H9 (cell line): ENCODE data around the gene OR5J2. TPM values are rescaled to one million over a fixed set of nuclear protein-coding genes. Genes with fewer than 3 reads are reported as not detected.

Experiments
- DNase-seq: peaks from one replicate; pipeline ENCODE4 v3.0.0-alpha.2; 2017
- H2AFZ ChIP-seq: one replicate; pipeline ENCODE4 v1.6.1; 2013; ENCODE audit warnings: mild to moderate bottlenecking, low read length, control low read depth, moderate library complexity
- H2AK5ac ChIP-seq: 2 replicates; pipeline ENCODE4 v1.6.1; 2013; ENCODE audit warnings: low read length, control low read depth, mixed read lengths; ENCODE audit not compliant: insufficient read length
- H2BK120ac ChIP-seq: one replicate; pipeline ENCODE4 v1.6.1; 2013; ENCODE audit warnings: low read depth, mild to moderate bottlenecking, low read length, control low read depth, inconsistent platforms; ENCODE audit not compliant: poor library complexity, severe bottlenecking
- H2BK12ac ChIP-seq: 2 replicates; pipeline ENCODE4 v1.6.1; 2013; ENCODE audit warnings: low read length, control low read depth, mixed read lengths, low read depth; ENCODE audit not compliant: insufficient read length
- H2BK15ac ChIP-seq: 2 replicates; pipeline ENCODE4 v1.6.1; 2013; ENCODE audit warnings: low read depth, low read length, control low read depth
- H2BK20ac ChIP-seq: one replicate; pipeline ENCODE4 v1.6.1; 2013; ENCODE audit warnings: low read depth, mild to moderate bottlenecking, low read length, control low read depth, inconsistent platforms; ENCODE audit not compliant: poor library complexity, severe bottlenecking
- H2BK5ac ChIP-seq: 2 replicates; pipeline ENCODE4 v1.6.1; 2013; ENCODE audit warnings: low read length, control low read depth, mixed read lengths; ENCODE audit not compliant: insufficient read length
- H3K14ac ChIP-seq: 2 replicates; pipeline ENCODE4 v1.6.1; 2013; ENCODE audit warnings: low read length, control low read depth; ENCODE audit not compliant: insufficient read depth
- H3K18ac ChIP-seq: 2 replicates; pipeline ENCODE4 v1.6.1; 2013; ENCODE audit warnings: low read depth, mild to moderate bottlenecking, mixed read lengths, low read length, control low read depth; ENCODE audit not compliant: insufficient read length
- H3K23ac ChIP-seq: 2 replicates; pipeline ENCODE4 v1.6.1; 2013; ENCODE audit warnings: low read length, control low read depth, mixed read lengths, low read depth; ENCODE audit not compliant: insufficient read length
- H3K23me2 ChIP-seq: 2 replicates; pipeline ENCODE4 v1.6.1; 2013; ENCODE audit warnings: low read depth, mild to moderate bottlenecking, mixed read lengths, low read length, control low read depth; ENCODE audit not compliant: insufficient read length, poor library complexity, severe bottlenecking
- H3K27ac ChIP-seq: 2 replicates; pipeline ENCODE4 v1.5.1; 2013; ENCODE audit warnings: low read length, control low read depth, mixed read lengths, low read depth; ENCODE audit not compliant: insufficient read length
- H3K27me3 ChIP-seq: 2 replicates; pipeline ENCODE4 v1.6.1; 2013; ENCODE audit warnings: low read length, control low read depth, inconsistent platforms; ENCODE audit not compliant: insufficient read depth
- H3K4ac ChIP-seq: 2 replicates; pipeline ENCODE4 v1.6.1; 2013; ENCODE audit warnings: low read depth, mild to moderate bottlenecking, control low read depth, inconsistent platforms, low read length, moderate library complexity
- H3K4me1 ChIP-seq: 2 replicates; pipeline ENCODE4 v1.6.1; 2013; ENCODE audit warnings: low read length, control low read depth, inconsistent platforms; ENCODE audit not compliant: insufficient read depth
- H3K4me2 ChIP-seq: 2 replicates; pipeline ENCODE4 v1.6.1; 2013; ENCODE audit warnings: low read length, control low read depth, mixed read lengths; ENCODE audit not compliant: insufficient read length, insufficient read depth
- H3K56ac ChIP-seq: 2 replicates; pipeline ENCODE4 v1.6.1; 2013; ENCODE audit warnings: low read depth, mild to moderate bottlenecking, mixed read lengths, low read length, control low read depth; ENCODE audit not compliant: insufficient read length
- H3K79me1 ChIP-seq: 2 replicates; pipeline ENCODE4 v1.6.1; 2013; ENCODE audit warnings: low read depth, mild to moderate bottlenecking, moderate library complexity, low read length, control low read depth, inconsistent platforms; ENCODE audit not compliant: insufficient read depth, poor library complexity, severe bottlenecking
- H3K79me2 ChIP-seq: 2 replicates; pipeline ENCODE4 v1.6.1; 2013; ENCODE audit warnings: low read length, control low read depth, inconsistent platforms; ENCODE audit not compliant: insufficient read depth
- H3K9ac ChIP-seq: 2 replicates; pipeline ENCODE4 v1.6.1; 2013; ENCODE audit warnings: low read length, control low read depth, mixed read lengths; ENCODE audit not compliant: insufficient read length; ENCODE audit errors: extremely low read depth
- H3K9me3 ChIP-seq: one replicate; pipeline ENCODE4 v1.6.1; 2013; ENCODE audit warnings: low read depth, low read length, inconsistent platforms; ENCODE audit not compliant: control insufficient read depth
- H3T11ph ChIP-seq: one replicate; pipeline ENCODE4 v1.6.1; 2013; ENCODE audit warnings: mild to moderate bottlenecking, low read length, control low read depth, inconsistent platforms
- H4K20me1 ChIP-seq: one replicate; pipeline ENCODE4 v1.6.1; 2013; ENCODE audit not compliant: control insufficient read depth, insufficient read length, insufficient read depth
- H4K5ac ChIP-seq: 2 replicates; pipeline ENCODE4 v1.6.1; 2013; ENCODE audit warnings: low read depth, mild to moderate bottlenecking, mixed read lengths, low read length, control low read depth; ENCODE audit not compliant: insufficient read length
- H4K8ac ChIP-seq: replicated peaks from 2 replicates; pipeline ENCODE4 v1.6.1; 2013; ENCODE audit warnings: low read length, control low read depth, mixed read lengths, low read depth; ENCODE audit not compliant: insufficient read length
- H4K91ac ChIP-seq: 2 replicates; pipeline ENCODE4 v1.6.1; 2013; ENCODE audit warnings: low read depth, mild to moderate bottlenecking, moderate library complexity, mixed read lengths, low read length, control low read depth; ENCODE audit not compliant: insufficient read length
- H3K27ac Mint-ChIP-seq, 3 experiments: 2 replicates in 2 of 3; 3 replicates in 1 of 3; pipeline ENCODE4 v1.8.0; 2020 to 2021; ENCODE audit warnings: mixed read lengths in 3 of 3, mild to moderate bottlenecking in 1 of 3, moderate library complexity in 1 of 3
- H3K27me3 Mint-ChIP-seq: 2 replicates; pipeline ENCODE4 v1.8.0; 2021; ENCODE audit warnings: low read depth, mild to moderate bottlenecking, moderate library complexity, mixed read lengths
- H3K36me3 Mint-ChIP-seq, 3 experiments: 2 replicates in 2 of 3; 3 replicates in 1 of 3; pipeline ENCODE4 v1.8.0; 2020 to 2021; ENCODE audit warnings: low read depth in 3 of 3, mixed read lengths in 3 of 3; ENCODE audit not compliant: insufficient read depth in 1 of 3
- H3K4me1 Mint-ChIP-seq, 2 experiments: 2 replicates each; pipeline ENCODE4 v1.8.0; 2020; ENCODE audit warnings: mixed read lengths in 2 of 2
- H3K4me3 Mint-ChIP-seq, 2 experiments: 2 replicates in 1 of 2; 3 replicates in 1 of 2; pipeline ENCODE4 v1.8.0; 2020 to 2021; ENCODE audit warnings: mild to moderate bottlenecking in 2 of 2, mixed read lengths in 2 of 2, moderate library complexity in 1 of 2
- H3K9me3 Mint-ChIP-seq, 2 experiments: 2 replicates in 1 of 2; 3 replicates in 1 of 2; pipeline ENCODE4 v1.8.0; 2020; ENCODE audit warnings: mild to moderate bottlenecking in 2 of 2, mixed read lengths in 2 of 2, moderate library complexity in 1 of 2
- WGBS: extraction: QIAGEN DNeasy Blood & Tissue Kit; methylation state at CpG from one replicate; pipeline ENCODE4 v1.1.7; 2013; ENCODE audit warnings: missing lambda C conversion rate, low lambda C conversion rate, mixed read lengths; ENCODE audit not compliant: insufficient read length; ENCODE audit errors: extremely low coverage; 5-methylcytosine and 5-hydroxymethylcytosine counted together
- total RNA-seq: library from RNA; stranded (reverse); gene quantifications from 2 replicates; pipeline ENCODE4 v1.2.1, GENCODE V29; 2021
- TF ChIP-seq, protein P1 (sequence below): fragments of 200-600 bp; sonication (generic); conservative IDR thresholded peaks from 3 replicates; pipeline ENCODE4 v1.8.0; 2021; ENCODE audit warnings: antibody characterized with exemption, mild to moderate bottlenecking

Gene OR5J2
- total RNA-seq, 1 experiment from 2014 or later, result not detected

DNA sequence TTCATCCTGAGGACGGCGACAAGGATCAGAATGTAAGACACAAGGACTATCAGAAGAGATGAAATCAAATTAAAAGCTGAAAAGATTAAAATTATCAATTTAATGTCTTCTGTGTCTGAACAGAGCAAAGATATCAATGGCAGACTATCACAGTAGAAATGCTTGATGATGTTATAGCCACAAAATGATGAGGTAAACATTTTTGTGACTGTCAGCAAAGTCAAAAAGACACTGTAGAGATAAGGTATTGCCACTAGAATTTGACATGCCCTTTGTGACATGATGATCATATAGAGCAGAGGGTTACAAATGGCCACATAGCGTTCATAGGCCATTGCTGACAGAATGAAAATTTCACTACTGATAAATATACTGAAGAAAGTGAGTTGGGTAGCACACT, 12.2 kb downstream of the OR5J2 start:
- H3K9me3 Mint-ChIP-seq, result peaks cover 30 to 32% of the 10 kb centered on the region in 2 experiments
- H3K4ac ChIP-seq, result no peak overlapping the region
- no peak overlapping the region for H3K27ac ChIP-seq
- no peak overlapping the region for H3T11ph ChIP-seq
- H3K9ac ChIP-seq, result no peak overlapping the region
- H3K36me3 Mint-ChIP-seq, result peaks cover 0 to 6% (median 2%) of the 10 kb centered on the region in 3 experiments; a peak in 3 of 7 replicates
- H3K23me2 ChIP-seq, result no peaks in the 10 kb centered on the region
- H3K23ac ChIP-seq, result no peak overlapping the region
- H3K27ac Mint-ChIP-seq, result no peak overlapping the region
- WGBS, result no CpG with 5 or more reads among the region's 3 CpGs
- TF ChIP-seq, protein P1, sequence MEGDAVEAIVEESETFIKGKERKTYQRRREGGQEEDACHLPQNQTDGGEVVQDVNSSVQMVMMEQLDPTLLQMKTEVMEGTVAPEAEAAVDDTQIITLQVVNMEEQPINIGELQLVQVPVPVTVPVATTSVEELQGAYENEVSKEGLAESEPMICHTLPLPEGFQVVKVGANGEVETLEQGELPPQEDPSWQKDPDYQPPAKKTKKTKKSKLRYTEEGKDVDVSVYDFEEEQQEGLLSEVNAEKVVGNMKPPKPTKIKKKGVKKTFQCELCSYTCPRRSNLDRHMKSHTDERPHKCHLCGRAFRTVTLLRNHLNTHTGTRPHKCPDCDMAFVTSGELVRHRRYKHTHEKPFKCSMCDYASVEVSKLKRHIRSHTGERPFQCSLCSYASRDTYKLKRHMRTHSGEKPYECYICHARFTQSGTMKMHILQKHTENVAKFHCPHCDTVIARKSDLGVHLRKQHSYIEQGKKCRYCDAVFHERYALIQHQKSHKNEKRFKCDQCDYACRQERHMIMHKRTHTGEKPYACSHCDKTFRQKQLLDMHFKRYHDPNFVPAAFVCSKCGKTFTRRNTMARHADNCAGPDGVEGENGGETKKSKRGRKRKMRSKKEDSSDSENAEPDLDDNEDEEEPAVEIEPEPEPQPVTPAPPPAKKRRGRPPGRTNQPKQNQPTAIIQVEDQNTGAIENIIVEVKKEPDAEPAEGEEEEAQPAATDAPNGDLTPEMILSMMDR, result no peak
- H4K91ac ChIP-seq, result no peak overlapping the region
- H3K79me2 ChIP-seq, result no peaks in the 10 kb centered on the region
- H3K4me2 ChIP-seq, result no peak overlapping the region
- no peak overlapping the region for H3K4me3 Mint-ChIP-seq
- no peaks in the 10 kb centered on the region for H3K79me1 ChIP-seq
- H2BK120ac ChIP-seq, result no peak overlapping the region
- H3K27me3 Mint-ChIP-seq, result no peaks in the 10 kb centered on the region; the same call in 1 of the 2 replicates
- no peaks in the 10 kb centered on the region for H3K4me1 Mint-ChIP-seq
- no peak overlapping the region for H2AFZ ChIP-seq
- DNase-seq, result no peak
- H3K14ac ChIP-seq, result no peak overlapping the region
- no peak overlapping the region for H2BK12ac ChIP-seq
- H3K9me3 ChIP-seq, result peaks cover 5% of the 10 kb centered on the region
- no peak overlapping the region for H3K56ac ChIP-seq
- H2AK5ac ChIP-seq, result no peak overlapping the region
- H3K4me1 ChIP-seq, result no peaks in the 10 kb centered on the region
- H2BK5ac ChIP-seq, result no peak overlapping the region
- H4K20me1 ChIP-seq, result no peaks in the 10 kb centered on the region
- no peaks in the 10 kb centered on the region for H3K27me3 ChIP-seq
- H4K8ac ChIP-seq, result no peak overlapping the region
- H4K5ac ChIP-seq, result no peak overlapping the region
- no peak overlapping the region for H2BK20ac ChIP-seq
- H3K18ac ChIP-seq, result no peak overlapping the region
- no peak overlapping the region for H2BK15ac ChIP-seq
